ENCODE data around the gene ZSCAN25. TPM values are rescaled to one million over a fixed set of nuclear protein-coding genes. Genes with fewer than 3 reads are reported as not detected.
A peak's percentile ranks its signal among the peaks of the same experiment; 100 is the strongest.

Gene ZSCAN25
- total and polyA plus RNA-seq, 2 of the 13 experiments (the other 11 are each of a cell fraction or from before 2014, with no cell fraction given) = 12.1 to 16.8 TPM

GRCh38 chr7:99677648-99678045 lies 60.9 kb downstream of the ZSCAN25 start (continued):
- TF ChIP-seq KDM3A (CRISPR knock-in tag; IDR thresholded peaks at IDR 0.05; ENCODE audit: low read depth) (no peak), ZNF446 (CRISPR knock-in tag; IDR thresholded peaks at IDR 0.05) (0 out of 2 replicates have a peak, but pooled peaks have one; percentile 30), ZFX (CRISPR knock-in tag; IDR thresholded peaks at IDR 0.05; ENCODE audit: low read depth) (peak; percentile 73), FOXO1 (CRISPR knock-in tag; IDR thresholded peaks at IDR 0.05) (peak; percentile 90), CCAR2 (optimal IDR thresholded peaks at IDR 0.05; ENCODE audit: low read depth, low read length) (no peak), FOSL2 (CRISPR knock-in tag; IDR thresholded peaks at IDR 0.05) (peak; percentile 76), ZNF530 (CRISPR knock-in tag; IDR thresholded peaks at IDR 0.05; ENCODE audit: low read depth) (no peak), HOXA5 (CRISPR knock-in tag; IDR thresholded peaks at IDR 0.05) (0 out of 2 replicates have a peak, but pooled peaks have one; percentile 37), ZFP36L2 (CRISPR knock-in tag; IDR thresholded peaks at IDR 0.05) (no peak), HHEX (CRISPR knock-in tag; IDR thresholded peaks at IDR 0.05) (peak; percentile 97), TAF15 (IDR thresholded peaks at IDR 0.05; ENCODE audit: low read depth, low read length, poor library complexity, severe bottlenecking) (no peak), XBP1 (CRISPR knock-in tag; IDR thresholded peaks at IDR 0.05) (no peak), RXRA (CRISPR knock-in tag; IDR thresholded peaks at IDR 0.05) (peak; percentile 91; the same call in 1 of the 2 replicates), RXRB (CRISPR knock-in tag; IDR thresholded peaks at IDR 0.05; ENCODE audit: borderline replicate concordance) (peak; percentile 98), ZNF614 (CRISPR knock-in tag; IDR thresholded peaks at IDR 0.05; ENCODE audit: borderline replicate concordance) (no peak), ZNF615 (CRISPR knock-in tag; IDR thresholded peaks at IDR 0.05; ENCODE audit: borderline replicate concordance) (no peak), ZNF280B (CRISPR knock-in tag; IDR thresholded peaks at IDR 0.05; ENCODE audit: borderline replicate concordance) (no peak), ZNF343 (CRISPR knock-in tag; IDR thresholded peaks at IDR 0.05) (no peak), ZNF790 (CRISPR knock-in tag; IDR thresholded peaks at IDR 0.05; ENCODE audit: borderline replicate concordance) (0 out of 2 replicates have a peak, but pooled peaks have one; percentile 55), ZUFSP (CRISPR knock-in tag; IDR thresholded peaks at IDR 0.05; ENCODE audit: borderline replicate concordance) (no peak), NR2C2 (CRISPR knock-in tag; IDR thresholded peaks at IDR 0.05; ENCODE audit: borderline replicate concordance) (peak; percentile 50; the same call in 1 of the 2 replicates), RFX5 (IDR thresholded peaks at IDR 0.05; ENCODE audit: low read depth, low read length) (no peak), ADNP (CRISPR knock-in tag; IDR thresholded peaks at IDR 0.05) (no peak), ZNF563 (CRISPR knock-in tag; IDR thresholded peaks at IDR 0.05) (no peak), ZNF776 (CRISPR knock-in tag; IDR thresholded peaks at IDR 0.05) (no peak), ZNF839 (CRISPR knock-in tag; IDR thresholded peaks at IDR 0.05; ENCODE audit: borderline replicate concordance) (no peak)
- TF ChIP-seq, protein P1, sequence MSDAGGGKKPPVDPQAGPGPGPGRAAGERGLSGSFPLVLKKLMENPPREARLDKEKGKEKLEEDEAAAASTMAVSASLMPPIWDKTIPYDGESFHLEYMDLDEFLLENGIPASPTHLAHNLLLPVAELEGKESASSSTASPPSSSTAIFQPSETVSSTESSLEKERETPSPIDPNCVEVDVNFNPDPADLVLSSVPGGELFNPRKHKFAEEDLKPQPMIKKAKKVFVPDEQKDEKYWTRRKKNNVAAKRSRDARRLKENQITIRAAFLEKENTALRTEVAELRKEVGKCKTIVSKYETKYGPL (CRISPR knock-in tag; IDR thresholded peaks at IDR 0.05) = no peak
- TF ChIP-seq, protein P2, sequence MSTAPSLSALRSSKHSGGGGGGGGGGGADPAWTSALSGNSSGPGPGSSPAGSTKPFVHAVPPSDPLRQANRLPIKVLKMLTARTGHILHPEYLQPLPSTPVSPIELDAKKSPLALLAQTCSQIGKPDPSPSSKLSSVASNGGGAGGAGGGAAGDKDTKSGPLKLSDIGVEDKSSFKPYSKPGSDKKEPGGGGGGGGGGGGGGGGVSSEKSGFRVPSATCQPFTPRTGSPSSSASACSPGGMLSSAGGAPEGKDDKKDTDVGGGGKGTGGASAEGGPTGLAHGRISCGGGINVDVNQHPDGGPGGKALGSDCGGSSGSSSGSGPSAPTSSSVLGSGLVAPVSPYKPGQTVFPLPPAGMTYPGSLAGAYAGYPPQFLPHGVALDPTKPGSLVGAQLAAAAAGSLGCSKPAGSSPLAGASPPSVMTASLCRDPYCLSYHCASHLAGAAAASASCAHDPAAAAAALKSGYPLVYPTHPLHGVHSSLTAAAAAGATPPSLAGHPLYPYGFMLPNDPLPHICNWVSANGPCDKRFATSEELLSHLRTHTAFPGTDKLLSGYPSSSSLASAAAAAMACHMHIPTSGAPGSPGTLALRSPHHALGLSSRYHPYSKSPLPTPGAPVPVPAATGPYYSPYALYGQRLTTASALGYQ (CRISPR knock-in tag; IDR thresholded peaks at IDR 0.05) = peak; percentile 94

Measured in HepG2 (cell line).